Bronchial epithelial cell (primary cell): ENCODE data around the gene ITPK1. TPM values are rescaled to one million over a fixed set of nuclear protein-coding genes. Genes with fewer than 3 reads are reported as not detected.
A peak's percentile ranks its signal among the peaks of the same experiment; 100 is the strongest.
"Not testable (repeated sequence)": the region's sequence is repeated elsewhere in the genome, so short reads cannot be mapped to it uniquely, and the experiment has no call there.

Experiments
- DNase-seq: peaks from one replicate; pipeline ENCODE4 v3.0.0-alpha.2; 2010; ENCODE audit warnings: low read depth
- FAIRE-seq: peaks from 2 replicates; lab custom pipeline; 2011; peaks lifted over from hg19 to GRCh38; lab: Jason Lieb, UNC
- H3K27me3 ChIP-seq: 2 replicates; pipeline ENCODE4 v1.5.1; 2011; ENCODE audit warnings: low read length; ENCODE audit not compliant: control insufficient read depth, insufficient read depth
- H3K36me3 ChIP-seq: 2 replicates; pipeline ENCODE4 v1.5.1; 2011; ENCODE audit warnings: low read length; ENCODE audit not compliant: control insufficient read depth, insufficient read depth
- H3K4me3 ChIP-seq: 2 replicates; pipeline ENCODE4 v1.5.1; 2011; ENCODE audit warnings: mild to moderate bottlenecking, low read depth, low read length, control low read depth
- CTCF ChIP-seq: IDR thresholded peaks from 2 replicates; pipeline ENCODE4 v1.5.1; 2011; ENCODE audit warnings: mild to moderate bottlenecking, moderate library complexity, low read length, control low read depth, inconsistent platforms; ENCODE audit not compliant: insufficient read depth, severe bottlenecking
- total RNA-seq: library from RNA; depleted of rRNA; stranded (reverse); fragments of >200 nt; gene quantifications from 2 replicates; pipeline ENCODE4 v1.2.1, GENCODE V29; 2014

The ITPK1 gene
- 24.7 and 39.8 TPM in 2 replicates for total RNA-seq

- FAIRE-seq (no peak), DNase-seq (peak; percentile 11)
- H3K27me3 ChIP-seq, result no peaks in the 10 kb centered on the region
Measured at GRCh38 chr14:93115821-93116675, at the start of gene ITPK1. ITPK1 (minus strand) TSS chr14:93115925; CDS start chr14:93115163, 762 bp downstream.

GRCh38 chr14:93163564-93163963 is 47.8 kb upstream of the ITPK1 start:
- TF ChIP-seq CTCF, result no peak
- Histone ChIP-seq H3K27me3 (no peaks in the 10 kb centered on the region), H3K36me3 (no peaks in the 10 kb centered on the region), H3K4me3 (no peak overlapping the region)
- FAIRE-seq (no peak), DNase-seq (no peak)

More at GRCh38 chr14:93115821-93116675, at the start of gene ITPK1:
- TF ChIP-seq CTCF, result peak; percentile 30
- peak within 1 kb of the TSS; percentile 79 for H3K4me3 ChIP-seq
- H3K36me3 ChIP-seq, result no peaks in the 10 kb centered on the region

DNA sequence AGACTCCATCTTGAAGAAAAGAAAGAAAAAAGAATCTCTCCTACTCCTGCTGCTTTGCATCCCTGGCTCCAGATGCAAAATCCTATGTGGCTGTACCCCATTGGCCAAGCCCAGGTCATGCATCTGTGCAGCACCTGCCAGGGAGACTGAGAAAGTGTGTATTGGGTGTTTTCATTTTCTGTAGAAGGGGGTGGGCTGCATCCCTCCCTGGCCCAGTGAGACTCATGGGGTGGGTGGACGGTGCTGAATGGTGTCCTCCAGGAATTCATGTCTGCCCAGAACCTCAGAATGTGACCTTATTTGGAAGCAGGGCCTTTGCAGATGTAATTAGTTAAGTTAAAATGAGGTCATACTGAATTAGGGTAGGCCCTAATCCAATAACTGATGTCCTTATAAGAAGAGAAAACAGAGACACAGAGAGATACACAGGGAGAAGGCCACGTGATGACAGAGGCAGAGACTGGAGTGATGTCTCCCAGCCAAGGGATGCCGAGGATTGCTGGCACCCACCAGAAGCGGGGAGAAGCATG is 45.8 kb upstream of the ITPK1 start:
- no peak for TF ChIP-seq CTCF
- no peak for FAIRE-seq

GRCh38 chr14:93160353-93160801 is 44.7 kb upstream of the ITPK1 start:
- H3K27me3 ChIP-seq, result no peaks in the 10 kb centered on the region
- TF ChIP-seq CTCF, result peak; percentile 40
- H3K36me3 ChIP-seq, result no peaks in the 10 kb centered on the region
- no peak for DNase-seq
- no peak overlapping the region for H3K4me3 ChIP-seq
- FAIRE-seq, result no peak

More for the DNA sequence above, 45.8 kb upstream of the ITPK1 start:
- DNase-seq, result no peak
- Histone ChIP-seq H3K27me3 (no peaks in the 10 kb centered on the region), H3K36me3 (no peaks in the 10 kb centered on the region), H3K4me3 (no peak overlapping the region)

DNA sequence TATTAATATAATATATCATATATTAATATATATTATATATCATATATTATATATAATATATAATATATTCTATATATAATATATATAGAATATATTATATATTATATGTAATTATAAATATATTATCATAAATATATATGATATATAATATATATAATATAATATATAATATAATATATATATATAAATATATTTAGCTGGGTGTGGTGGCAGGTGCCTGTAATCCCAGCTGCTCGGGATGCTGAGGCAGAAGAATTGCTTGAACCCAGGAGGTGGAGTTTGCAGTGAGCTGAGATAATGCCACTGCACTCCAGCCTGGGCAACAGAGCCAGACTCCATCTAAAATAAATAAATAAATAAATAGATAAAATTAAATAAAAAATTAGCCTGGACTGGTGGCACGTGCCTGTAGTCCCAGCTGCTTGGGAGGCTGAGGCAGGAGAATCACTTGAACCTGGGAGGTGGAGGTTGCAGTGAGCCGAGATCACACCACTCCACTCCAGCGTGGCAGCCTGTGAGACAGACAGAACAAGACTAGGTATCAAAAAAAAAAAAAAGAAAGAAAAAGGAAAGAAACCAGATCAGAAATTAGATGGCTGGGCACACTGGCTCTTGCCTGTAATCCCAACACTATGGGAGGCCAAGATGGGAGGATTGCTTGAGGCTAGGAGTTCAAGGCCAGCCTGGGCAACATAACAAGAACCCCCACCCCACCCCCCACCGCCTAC is 44.1 kb upstream of the ITPK1 start:
- FAIRE-seq, H3K4me3 ChIP-seq, DNase-seq, H3K36me3 ChIP-seq, H3K27me3 ChIP-seq: not testable (repeated sequence)

DNA sequence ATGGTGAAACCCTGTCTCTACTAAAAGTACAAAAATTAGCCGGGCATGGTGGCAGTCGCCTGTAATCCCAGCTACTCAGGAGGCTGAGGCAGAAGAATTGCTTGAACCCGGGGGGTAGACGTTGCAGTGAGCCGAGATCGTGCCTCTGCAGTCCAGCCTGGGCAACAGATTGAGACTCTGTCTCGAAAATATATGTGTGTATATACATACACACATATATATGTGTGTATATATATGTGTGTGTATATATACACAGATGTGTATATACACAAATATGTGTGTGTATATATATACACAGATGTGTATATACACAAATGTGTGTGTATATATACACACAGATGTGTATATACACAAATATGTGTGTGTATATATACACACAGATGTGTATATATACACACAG is 42.6 kb upstream of the ITPK1 start:
- DNase-seq, FAIRE-seq, H3K27me3 ChIP-seq, H3K4me3 ChIP-seq, H3K36me3 ChIP-seq: not testable (repeated sequence)
